Measurements from ENCODE around the gene SRD5A3. TPM values are rescaled to one million over a fixed set of nuclear protein-coding genes. Genes with fewer than 3 reads are reported as not detected.

SRD5A3 gene
- total and polyA plus RNA-seq, 9 of the 15 experiments (the other 6 are each of a cell fraction or from before 2014, with no cell fraction given), result 2.5 to 37.0 (median 13.3) TPM

DNA sequence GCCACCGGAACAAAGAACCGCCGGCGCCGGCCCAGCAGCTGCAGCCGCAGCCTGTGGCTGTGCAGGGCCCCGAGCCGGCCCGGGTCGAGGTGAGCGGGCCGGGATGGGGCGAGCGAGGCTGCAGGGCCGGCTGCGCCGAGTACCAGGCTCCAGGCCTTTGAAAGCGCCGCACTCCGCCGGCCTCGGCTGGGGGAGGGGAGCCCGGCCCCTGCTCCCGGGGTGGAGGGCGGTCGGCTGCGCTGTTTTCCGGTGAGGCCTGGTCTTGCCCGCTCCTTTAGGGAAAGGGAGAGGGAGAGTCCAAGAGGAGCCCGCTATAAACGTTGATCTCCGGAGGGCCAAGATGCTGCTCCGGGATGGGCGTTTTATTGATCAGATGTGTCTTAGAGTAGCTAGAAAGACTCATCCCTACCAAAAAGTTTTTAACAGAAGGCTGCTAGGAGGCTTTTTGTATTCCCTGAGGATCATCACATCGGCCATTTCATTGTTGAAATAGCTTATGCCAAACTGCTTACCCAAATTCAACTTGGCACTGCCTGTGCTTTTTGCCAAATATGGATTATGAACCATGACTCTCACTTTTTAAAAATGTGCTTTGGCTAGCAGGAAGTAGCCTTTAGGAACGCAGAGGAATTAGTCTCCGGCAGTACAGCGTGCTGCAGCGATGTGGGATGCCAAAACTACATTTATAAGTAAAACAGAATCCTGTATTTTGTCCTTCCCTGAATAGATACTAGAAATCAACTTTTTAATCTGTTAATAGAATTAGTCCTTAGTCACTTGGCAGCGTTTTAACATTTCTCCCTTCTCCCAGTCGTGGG is 50.5 kb downstream of the SRD5A3 start (continued):
- TF ChIP-seq, protein P1, sequence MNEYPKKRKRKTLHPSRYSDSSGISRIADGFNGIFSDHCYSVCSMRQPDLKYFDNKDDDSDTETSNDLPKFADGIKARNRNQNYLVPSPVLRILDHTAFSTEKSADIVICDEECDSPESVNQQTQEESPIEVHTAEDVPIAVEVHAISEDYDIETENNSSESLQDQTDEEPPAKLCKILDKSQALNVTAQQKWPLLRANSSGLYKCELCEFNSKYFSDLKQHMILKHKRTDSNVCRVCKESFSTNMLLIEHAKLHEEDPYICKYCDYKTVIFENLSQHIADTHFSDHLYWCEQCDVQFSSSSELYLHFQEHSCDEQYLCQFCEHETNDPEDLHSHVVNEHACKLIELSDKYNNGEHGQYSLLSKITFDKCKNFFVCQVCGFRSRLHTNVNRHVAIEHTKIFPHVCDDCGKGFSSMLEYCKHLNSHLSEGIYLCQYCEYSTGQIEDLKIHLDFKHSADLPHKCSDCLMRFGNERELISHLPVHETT (CRISPR knock-in tag; conservative IDR thresholded peaks at IDR 0.05 in 1 of 2, IDR thresholded peaks at IDR 0.05 in 1 of 2), result no peak
- no peak for TF ChIP-seq TAF1 (IDR thresholded peaks at IDR 0.05; ENCODE audit: control insufficient read depth, extremely low read depth, insufficient read depth, low read length, severe bottlenecking)
- no peak for TF ChIP-seq MTF1 (CRISPR knock-in tag; IDR thresholded peaks at IDR 0.05; ENCODE audit: borderline replicate concordance)
- no peak for TF ChIP-seq PHB2 (IDR thresholded peaks at IDR 0.05; ENCODE audit: low read depth)
- TF ChIP-seq NCOA4 (IDR thresholded peaks at IDR 0.05; ENCODE audit: partially characterized antibody), result no peak
- TF ChIP-seq, protein P2, sequence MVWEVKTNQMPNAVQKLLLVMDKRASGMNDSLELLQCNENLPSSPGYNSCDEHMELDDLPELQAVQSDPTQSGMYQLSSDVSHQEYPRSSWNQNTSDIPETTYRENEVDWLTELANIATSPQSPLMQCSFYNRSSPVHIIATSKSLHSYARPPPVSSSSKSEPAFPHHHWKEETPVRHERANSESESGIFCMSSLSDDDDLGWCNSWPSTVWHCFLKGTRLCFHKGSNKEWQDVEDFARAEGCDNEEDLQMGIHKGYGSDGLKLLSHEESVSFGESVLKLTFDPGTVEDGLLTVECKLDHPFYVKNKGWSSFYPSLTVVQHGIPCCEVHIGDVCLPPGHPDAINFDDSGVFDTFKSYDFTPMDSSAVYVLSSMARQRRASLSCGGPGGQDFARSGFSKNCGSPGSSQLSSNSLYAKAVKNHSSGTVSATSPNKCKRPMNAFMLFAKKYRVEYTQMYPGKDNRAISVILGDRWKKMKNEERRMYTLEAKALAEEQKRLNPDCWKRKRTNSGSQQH (CRISPR knock-in tag; IDR thresholded peaks at IDR 0.05), result no peak
- TF ChIP-seq FOXJ3 (CRISPR knock-in tag; IDR thresholded peaks at IDR 0.05), result no peak
- no peak for TF ChIP-seq CCAR2 (IDR thresholded peaks at IDR 0.05; ENCODE audit: low read depth, low read length)
- TF ChIP-seq ARID1B (IDR thresholded peaks at IDR 0.05), result no peak
- TF ChIP-seq KDM5B (IDR thresholded peaks at IDR 0.05; ENCODE audit: insufficient replicate concordance, low read depth, low read length), result peak; percentile 27
- TF ChIP-seq ZNF24 (IDR thresholded peaks at IDR 0.05), result no peak
- TF ChIP-seq, protein P3, sequence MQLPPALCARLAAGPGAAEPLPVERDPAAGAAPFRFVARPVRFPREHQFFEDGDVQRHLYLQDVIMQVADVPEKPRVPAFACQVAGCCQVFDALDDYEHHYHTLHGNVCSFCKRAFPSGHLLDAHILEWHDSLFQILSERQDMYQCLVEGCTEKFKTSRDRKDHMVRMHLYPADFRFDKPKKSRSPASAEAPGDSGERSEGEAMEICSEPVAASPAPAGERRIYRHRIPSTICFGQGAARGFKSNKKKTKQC (CRISPR knock-in tag; IDR thresholded peaks at IDR 0.05), result no peak
- no peak for TF ChIP-seq SMARCA4 (IDR thresholded peaks at IDR 0.05)
- TF ChIP-seq, protein P4, sequence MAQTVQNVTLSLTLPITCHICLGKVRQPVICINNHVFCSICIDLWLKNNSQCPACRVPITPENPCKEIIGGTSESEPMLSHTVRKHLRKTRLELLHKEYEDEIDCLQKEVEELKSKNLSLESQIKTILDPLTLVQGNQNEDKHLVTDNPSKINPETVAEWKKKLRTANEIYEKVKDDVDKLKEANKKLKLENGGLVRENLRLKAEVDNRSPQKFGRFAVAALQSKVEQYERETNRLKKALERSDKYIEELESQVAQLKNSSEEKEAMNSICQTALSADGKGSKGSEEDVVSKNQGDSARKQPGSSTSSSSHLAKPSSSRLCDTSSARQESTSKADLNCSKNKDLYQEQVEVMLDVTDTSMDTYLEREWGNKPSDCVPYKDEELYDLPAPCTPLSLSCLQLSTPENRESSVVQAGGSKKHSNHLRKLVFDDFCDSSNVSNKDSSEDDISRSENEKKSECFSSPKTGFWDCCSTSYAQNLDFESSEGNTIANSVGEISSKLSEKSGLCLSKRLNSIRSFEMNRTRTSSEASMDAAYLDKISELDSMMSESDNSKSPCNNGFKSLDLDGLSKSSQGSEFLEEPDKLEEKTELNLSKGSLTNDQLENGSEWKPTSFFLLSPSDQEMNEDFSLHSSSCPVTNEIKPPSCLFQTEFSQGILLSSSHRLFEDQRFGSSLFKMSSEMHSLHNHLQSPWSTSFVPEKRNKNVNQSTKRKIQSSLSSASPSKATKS (CRISPR knock-in tag; IDR thresholded peaks at IDR 0.05), result no peak
- no peak for TF ChIP-seq IRF2 (CRISPR knock-in tag; IDR thresholded peaks at IDR 0.05)
- no peak for TF ChIP-seq ZSCAN29 (IDR thresholded peaks at IDR 0.05)
- no peak for TF ChIP-seq NELFE (IDR thresholded peaks at IDR 0.05; ENCODE audit: insufficient read depth, insufficient read length)
- TF ChIP-seq NR2C2 (CRISPR knock-in tag; IDR thresholded peaks at IDR 0.05), result no peak
- TF ChIP-seq NR2C2 (tag; IDR thresholded peaks at IDR 0.05), result no peak
- TF ChIP-seq KLF6 (CRISPR knock-in tag; IDR thresholded peaks at IDR 0.05; ENCODE audit: borderline replicate concordance), result no peak
- no peak for TF ChIP-seq ZNF384 (IDR thresholded peaks at IDR 0.05; ENCODE audit: low read depth, low read length)
